ENCODE results near the gene CNIH3. TPM values are rescaled to one million over a fixed set of nuclear protein-coding genes. Genes with fewer than 3 reads are reported as not detected.

Gene CNIH3
- total RNA-seq, 2 experiments from 2014 or later, result 1.8 to 2.5 TPM

DNA sequence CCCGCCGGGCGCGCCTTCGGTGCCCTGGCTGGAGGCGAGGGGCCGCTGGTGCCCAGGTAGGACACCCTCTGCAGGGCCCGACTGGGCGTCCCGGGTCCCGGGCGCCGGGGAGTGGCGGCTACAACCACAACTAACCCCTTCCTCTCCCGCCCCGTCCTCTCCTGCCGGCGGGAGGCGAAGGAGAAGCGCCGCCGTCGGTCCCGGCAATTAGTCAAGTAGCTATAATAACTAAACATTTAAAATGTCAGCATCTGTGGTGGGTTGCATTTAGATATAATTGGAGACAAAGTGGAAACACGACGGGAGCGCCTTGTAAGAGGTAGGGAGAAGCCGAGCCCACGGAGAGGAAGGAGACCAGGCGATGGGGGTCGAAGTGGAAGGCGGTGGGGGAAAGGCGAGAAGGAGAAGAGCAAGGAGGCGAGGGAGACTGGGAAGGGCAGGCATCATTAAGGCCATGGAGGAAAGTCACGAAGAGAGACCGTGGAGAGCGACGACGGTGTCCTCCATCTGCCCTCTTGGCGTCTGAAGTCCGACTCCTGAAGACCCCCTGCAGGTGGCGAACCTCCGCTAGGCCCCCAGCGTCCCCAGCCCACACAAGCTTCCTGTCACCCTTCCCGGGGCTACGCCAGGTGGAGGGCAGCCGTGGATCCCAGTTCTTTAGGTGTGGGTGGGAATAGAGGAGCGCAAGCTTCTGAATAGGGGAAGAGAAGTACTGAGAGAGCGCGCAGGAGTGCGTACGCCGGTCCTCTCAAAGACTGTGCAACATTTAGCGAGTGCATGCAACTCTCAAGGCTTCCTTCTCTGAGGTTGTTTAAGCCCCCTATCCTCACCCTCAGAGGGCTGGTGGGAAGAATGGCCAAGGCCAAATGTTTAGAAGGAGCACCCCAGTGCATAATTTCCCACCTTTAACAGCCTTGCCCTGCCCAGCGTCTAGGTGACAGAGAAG, 1.6 kb downstream of the CNIH3 start:
- CTCF ChIA-PET, result no interaction called here
- H3K27me3 ChIP-seq (ENCODE audit: control insufficient read depth in 1 of 2, insufficient read depth in 2 of 2, low read length in 2 of 2), result peaks cover 38 to 63% of the 10 kb centered on the region in 2 experiments
- H3K27ac Mint-ChIP-seq, result no peak overlapping the region
- H3K4me3 ChIP-seq (ENCODE audit: low read length), result peak overlapping the region; percentile 51
- peaks cover 69% of the 10 kb centered on the region for H3K27me3 Mint-ChIP-seq
- no peak overlapping the region for H3K27ac ChIP-seq (ENCODE audit: low read depth in 1 of 2, low read length in 2 of 2)
- H3K4me3 Mint-ChIP-seq, result peak overlapping the region; percentile 70
- ATAC-seq (ENCODE audit: poor library complexity), result peak; percentile 27
- peaks cover 33% of the 10 kb centered on the region for H3K4me1 ChIP-seq (ENCODE audit: insufficient read depth, low read length)
- intact Hi-C loops (cut with DNase I, micrococcal nuclease), result no loop called here
- POLR2A ChIA-PET, result no interaction called here
- TF ChIP-seq CTCF (IDR thresholded peaks at IDR 0.05), result no peak
- peak in 1 of 14 experiments; percentile 19 for DNase-seq
- H3K4me1 Mint-ChIP-seq (ENCODE audit: low read depth), result peaks cover 40% of the 10 kb centered on the region
- no peaks in the 10 kb centered on the region for H3K36me3 Mint-ChIP-seq (ENCODE audit: low read depth)
- H3K9me3 ChIP-seq (ENCODE audit: control insufficient read depth in 1 of 2, insufficient read depth in 1 of 2, low read length in 2 of 2), result peaks cover 0 to 18% of the 10 kb centered on the region in 2 experiments
- no peaks in the 10 kb centered on the region for H3K36me3 ChIP-seq (ENCODE audit: insufficient read depth, low read length)
- H3K9me3 Mint-ChIP-seq, result peaks cover 11% of the 10 kb centered on the region

GRCh38 chr1:224619209-224619608, 3.1 kb downstream of the CNIH3 start:
- Mint-ChIP-seq H3K4me1 (ENCODE audit: low read depth) (peaks cover 55% of the 10 kb centered on the region), H3K9me3 (peaks cover 14% of the 10 kb centered on the region), H3K4me3 (no peak overlapping the region), H3K27ac (no peak overlapping the region), H3K36me3 (ENCODE audit: low read depth) (no peaks in the 10 kb centered on the region), H3K27me3 (peaks cover 84% of the 10 kb centered on the region)
- ATAC-seq (ENCODE audit: poor library complexity), result no peak
- Histone ChIP-seq H3K27me3 (ENCODE audit: control insufficient read depth in 1 of 2, insufficient read depth in 2 of 2, low read length in 2 of 2) (peaks cover 38 to 62% of the 10 kb centered on the region in 2 experiments), H3K9me3 (ENCODE audit: control insufficient read depth in 1 of 2, insufficient read depth in 1 of 2, low read length in 2 of 2) (peaks cover 0 to 18% of the 10 kb centered on the region in 2 experiments), H3K4me3 (ENCODE audit: low read length) (no peak overlapping the region), H3K4me1 (ENCODE audit: insufficient read depth, low read length) (peaks cover 49% of the 10 kb centered on the region), H3K27ac (ENCODE audit: low read depth in 1 of 2, low read length in 2 of 2) (no peak overlapping the region), H3K36me3 (ENCODE audit: insufficient read depth, low read length) (no peaks in the 10 kb centered on the region)
- ChIA-PET POLR2A (no interaction called here), CTCF (no interaction called here)
- intact Hi-C loops (cut with DNase I, micrococcal nuclease), result no loop called here
- no peak for DNase-seq
- no peak for TF ChIP-seq CTCF (IDR thresholded peaks at IDR 0.05)

DNA sequence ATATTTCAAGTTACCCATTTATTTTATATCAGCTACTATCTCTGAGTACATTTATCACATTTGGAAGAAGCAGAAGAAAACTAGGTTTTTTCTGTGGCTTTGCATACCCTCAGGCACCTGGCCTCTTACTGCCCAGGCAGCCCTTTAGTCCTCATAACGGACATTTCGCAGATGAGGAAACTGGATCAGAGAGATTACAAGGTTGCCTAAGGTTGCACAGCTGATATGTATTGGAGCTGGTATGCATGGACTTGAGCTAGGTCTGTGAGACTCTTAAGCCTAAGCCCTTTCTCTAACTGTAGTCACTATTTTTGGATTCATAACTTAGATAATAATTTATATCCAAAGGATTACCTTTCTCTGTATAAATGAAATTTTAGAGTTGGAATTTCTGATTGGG, 4.0 kb downstream of the CNIH3 start:
- ATAC-seq (ENCODE audit: poor library complexity) (no peak), DNase-seq (no peak)
- no peaks in the 10 kb centered on the region for H3K36me3 ChIP-seq (ENCODE audit: insufficient read depth, low read length)
- peaks cover 0 to 18% of the 10 kb centered on the region in 2 experiments for H3K9me3 ChIP-seq (ENCODE audit: control insufficient read depth in 1 of 2, insufficient read depth in 1 of 2, low read length in 2 of 2)
- Mint-ChIP-seq H3K4me3 (no peak overlapping the region), H3K4me1 (ENCODE audit: low read depth) (peaks cover 63% of the 10 kb centered on the region), H3K9me3 (peaks cover 14% of the 10 kb centered on the region), H3K27ac (no peak overlapping the region), H3K27me3 (peaks cover 82% of the 10 kb centered on the region), H3K36me3 (ENCODE audit: low read depth) (no peaks in the 10 kb centered on the region)
- no peak overlapping the region for H3K4me3 ChIP-seq (ENCODE audit: low read length)
- ChIA-PET CTCF (no interaction called here), POLR2A (no interaction called here)
- TF ChIP-seq CTCF (IDR thresholded peaks at IDR 0.05), result no peak
- H3K27me3 ChIP-seq (ENCODE audit: control insufficient read depth in 1 of 2, insufficient read depth in 2 of 2, low read length in 2 of 2), result peaks cover 35 to 57% of the 10 kb centered on the region in 2 experiments
- intact Hi-C loops (cut with DNase I, micrococcal nuclease), result loop anchor here in 1 of 2 experiments (10.0 kb wide), 1 partner anchor 805 kb away; the partner anchor contains the start of gene LBR
- no peak overlapping the region for H3K27ac ChIP-seq (ENCODE audit: low read depth in 1 of 2, low read length in 2 of 2)
- peaks cover 58% of the 10 kb centered on the region for H3K4me1 ChIP-seq (ENCODE audit: insufficient read depth, low read length)
